ENCODE measurements around the gene TAP1. TPM values are rescaled to one million over a fixed set of nuclear protein-coding genes. Genes with fewer than 3 reads are reported as not detected.
A peak's percentile ranks its signal among the peaks of the same experiment; 100 is the strongest.

The TAP1 gene
- total and polyA plus RNA-seq, 2 donors (not counting 1 experiment from before 2014, with no cell fraction given) = 126 to 184 TPM

GRCh38 chr6:32844839-32845383, 8.6 kb downstream of the TAP1 start:
- Histone ChIP-seq H3K4me2 (replicated peaks; ENCODE audit: low read depth, low read length, poor library complexity, severe bottlenecking) (peak overlapping the region; percentile 73), H4K20me1 (ENCODE audit: control insufficient read depth, insufficient read depth, low read length, poor library complexity, severe bottlenecking) (peaks cover 11% of the 10 kb centered on the region), H3K27ac (ENCODE audit: low read length in 2 of 2) (peak overlapping the region; percentile 96 to 97), H3K4me3 (ENCODE audit: control extremely low read depth in 1 of 5, extremely low read depth in 1 of 5, insufficient read depth in 1 of 5, low read depth in 2 of 5, low read length in 4 of 5) (peak overlapping the region; percentile 88 to 100 (median 95)), H3K36me3 (replicated peaks in 1 of 2; ENCODE audit: control extremely low read depth in 1 of 2, control insufficient read depth in 1 of 2, extremely low read depth in 1 of 2, insufficient read depth in 2 of 2, low read length in 1 of 2) (peaks cover 9 to 71% of the 10 kb centered on the region in 2 experiments), H3K79me2 (ENCODE audit: control insufficient read depth, insufficient read depth, low read length) (peaks cover 94% of the 10 kb centered on the region), H3K9me3 (ENCODE audit: control extremely low read depth in 1 of 3, control insufficient read depth in 2 of 3, insufficient read depth in 1 of 3, low read length in 2 of 3) (no peaks in the 10 kb centered on the region), H2AFZ (ENCODE audit: insufficient read depth, low read depth, low read length, poor library complexity, severe bottlenecking) (no peak overlapping the region), H3K4me1 (ENCODE audit: control insufficient read depth in 2 of 2, insufficient read depth in 2 of 2, low read length in 2 of 2) (peaks cover 68 to 79% of the 10 kb centered on the region in 2 donors), H3K27me3 (replicated peaks in 1 of 4; ENCODE audit: control extremely low read depth in 1 of 4, control insufficient read depth in 3 of 4, insufficient read depth in 4 of 4, low read length in 3 of 4) (no peaks in the 10 kb centered on the region), H3K9ac (ENCODE audit: low read length) (peak overlapping the region; percentile 96)
- TF ChIP-seq CTCF (IDR thresholded peaks at IDR 0.05) (no peak), EZH2 (IDR thresholded peaks at IDR 0.05; ENCODE audit: borderline replicate concordance, insufficient read depth, low read depth, low read length, poor library complexity, severe bottlenecking) (no peak)
- H3K4me1 Mint-ChIP-seq = peaks cover 83% of the 10 kb centered on the region
- WGBS (ENCODE audit: insufficient coverage) = 0% methylated on average over 17 of the region's 19 CpGs
- H3K27me3 Mint-ChIP-seq = no peaks in the 10 kb centered on the region
- H3K4me3 Mint-ChIP-seq = peak overlapping the region; percentile 95
- ATAC-seq (ENCODE audit: low read depth) = no peak
- CTCF ChIA-PET = interaction anchor here (0.8 to 11.0 kb wide), 14 partner anchors 10 to 139 kb away, joined by 3 to 359 read pairs (median 6); partner anchors contain the start of genes BRD2, HLA-DMA, PSMB9 and TAP1
- no peaks in the 10 kb centered on the region for H3K9me3 Mint-ChIP-seq (ENCODE audit: insufficient read depth)
- intact Hi-C loops (cut with micrococcal nuclease) = loop anchor here (1.0 to 5.0 kb wide), 4 partner anchors 9 to 178 kb away; partner anchors contain the start of genes BRD2, HLA-DMB, HLA-DQB1 and PSMB9
- POLR2A ChIA-PET = interaction anchor here (0.5 to 9.7 kb wide), 21 partner anchors 11 to 573 kb away, joined by 3 to 282 read pairs (median 5); partner anchors contain the start of genes BRD2, HLA-DMA, HLA-DMB and HLA-DOB
- DNase-seq = no peak
- peak overlapping the region; percentile 99 for H3K27ac Mint-ChIP-seq
